GM21737 (cell line): ENCODE data around the gene PICK1.
"Not testable (repeated sequence)": the region's sequence is repeated elsewhere in the genome, so short reads cannot be mapped to it uniquely, and the experiment has no call there.

Source experiments
- ATAC-seq: cut with Tn5 transposase; IDR thresholded peaks from one replicate; pipeline ENCODE4 v1.9.1; 2021; ENCODE audit warnings: mild to moderate bottlenecking, moderate library complexity; ENCODE audit not compliant: unreplicated experiment

Gene PICK1

DNA sequence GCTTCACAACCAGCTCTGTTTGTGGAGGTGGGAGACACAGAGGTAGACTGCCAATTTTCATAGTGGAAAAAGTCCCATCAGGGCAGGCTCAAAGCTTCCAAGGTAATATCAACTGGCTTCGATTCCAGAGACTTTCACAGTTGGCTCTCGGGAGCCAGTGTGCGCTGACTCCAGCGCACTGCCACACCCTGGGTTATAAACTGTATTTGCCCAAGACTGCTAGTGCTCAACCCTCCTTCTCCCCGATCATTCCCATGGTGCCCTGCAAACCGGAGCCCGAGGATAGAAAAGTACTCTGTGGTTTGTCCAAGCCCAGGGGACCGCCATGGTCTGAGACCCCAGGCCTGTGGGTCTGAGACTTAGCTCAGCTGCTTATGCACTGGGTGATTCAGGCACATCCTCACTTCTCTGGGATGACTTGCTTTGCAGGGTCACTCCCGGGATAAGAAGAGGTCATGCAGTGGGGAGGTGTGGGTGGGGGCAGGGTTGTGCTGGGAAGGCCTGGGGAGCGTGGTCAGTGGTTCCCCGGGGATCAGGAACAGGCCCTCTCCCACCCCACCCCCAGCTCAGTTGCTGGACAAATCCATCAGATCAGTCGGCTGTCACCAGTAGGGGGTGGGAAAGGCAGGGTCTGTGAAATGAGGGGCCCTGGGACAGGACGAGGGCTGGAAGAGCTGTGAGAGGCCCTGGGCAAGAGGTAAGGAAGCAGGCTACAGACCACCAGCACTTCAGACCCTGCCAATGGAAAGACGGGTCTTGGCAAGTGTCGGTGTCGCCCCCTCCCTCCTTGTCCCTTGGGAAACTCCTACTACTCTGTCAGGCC lies 26.7 kb upstream of the PICK1 start:
- no peak for ATAC-seq

DNA sequence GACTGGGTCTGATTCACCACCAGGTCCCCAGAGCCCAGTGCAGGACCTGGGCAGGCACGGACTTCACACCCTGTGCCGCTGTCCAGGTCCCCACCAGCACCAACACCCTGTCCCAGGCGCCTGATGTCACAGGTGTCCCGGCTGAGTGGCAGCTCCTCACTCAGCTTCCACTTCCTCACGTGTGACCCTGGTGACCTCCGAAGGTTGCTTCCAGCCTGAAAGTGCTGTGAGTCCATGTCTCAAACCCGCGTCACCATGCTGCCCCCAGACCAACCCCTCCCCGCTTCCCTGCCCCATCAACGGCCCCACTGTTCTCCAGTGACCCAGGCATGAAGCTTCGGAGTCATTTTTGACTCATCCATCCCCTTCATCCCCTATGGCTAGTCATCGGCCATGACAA lies 25.7 kb upstream of the PICK1 start:
- ATAC-seq: no peak

DNA sequence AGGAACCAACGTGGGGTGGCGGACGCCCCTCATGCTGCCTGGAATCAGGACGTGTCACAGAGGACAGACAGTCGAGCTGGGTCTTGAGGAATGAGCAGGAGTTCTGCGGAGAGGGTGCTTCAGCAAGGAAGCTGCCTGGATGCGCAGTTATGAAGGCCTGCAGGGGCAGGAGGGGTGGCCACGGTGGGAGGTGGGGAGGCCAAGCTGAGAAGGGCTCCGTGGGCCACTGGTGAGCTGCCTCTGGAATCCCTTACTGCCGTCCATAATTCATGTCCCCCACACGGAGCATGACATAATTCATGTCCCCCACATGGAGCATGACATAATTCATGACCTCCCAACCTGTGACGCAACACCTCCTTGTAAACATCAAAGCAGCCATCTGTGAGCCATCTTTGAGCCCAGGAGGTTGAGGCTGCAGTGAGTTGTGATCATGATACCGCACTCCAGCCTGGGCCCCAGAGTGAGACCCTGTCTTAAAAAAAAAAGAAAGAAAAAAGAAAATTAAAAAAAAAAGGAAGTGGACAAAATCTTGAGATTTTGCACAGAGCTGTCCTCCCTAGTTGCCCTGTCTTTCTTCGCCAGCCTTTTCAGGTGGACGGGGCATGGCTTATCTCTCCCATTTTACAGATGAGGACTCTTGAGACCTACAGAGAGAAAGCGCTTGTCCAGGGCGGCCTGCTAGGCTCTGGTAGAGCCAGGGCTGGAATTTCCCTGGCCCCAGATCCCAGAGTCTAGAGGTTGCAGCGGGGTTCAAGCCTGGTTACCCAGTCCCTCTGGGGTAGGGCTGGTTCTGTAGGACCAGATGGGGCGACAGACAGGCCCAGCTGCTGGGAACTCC lies 24.3 kb upstream of the PICK1 start:
- no peak for ATAC-seq

DNA sequence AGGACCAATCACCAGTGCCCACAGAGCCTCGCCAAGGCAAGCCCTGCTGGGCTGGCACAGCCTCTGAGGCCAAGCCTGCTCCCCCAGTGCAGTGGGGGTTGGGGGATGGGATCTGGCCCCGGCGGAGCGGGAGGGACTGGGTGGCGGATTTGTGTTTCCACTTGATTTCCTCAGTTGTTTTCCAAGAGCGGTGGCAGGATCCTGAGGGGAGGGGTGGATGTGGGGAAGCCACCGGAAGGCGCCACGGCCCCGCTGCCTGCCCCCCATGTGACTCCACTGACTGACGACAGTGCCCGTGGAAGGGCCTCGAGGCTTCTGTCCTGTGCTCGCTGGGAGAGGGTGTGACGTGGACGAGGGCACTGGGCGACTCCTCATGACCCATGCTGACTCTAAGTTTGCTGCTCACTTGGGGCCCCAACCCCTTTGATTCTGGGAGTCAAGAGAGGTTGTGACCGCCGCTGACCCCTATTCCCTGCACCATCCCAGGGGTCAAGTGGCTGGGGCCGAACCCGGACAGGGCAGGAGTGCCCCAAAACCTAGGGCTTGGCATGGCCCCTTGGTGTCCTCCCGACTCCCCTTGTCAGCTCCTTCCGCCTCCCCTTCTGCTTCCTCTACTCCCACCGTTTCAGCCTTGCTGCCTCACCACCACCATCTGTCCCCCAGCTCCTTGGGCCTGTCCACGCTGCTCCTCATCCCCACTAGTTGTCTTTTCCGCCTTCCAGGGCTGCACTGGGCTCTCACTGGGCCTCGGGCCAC lies 23.5 kb upstream of the PICK1 start:
- no peak for ATAC-seq

DNA sequence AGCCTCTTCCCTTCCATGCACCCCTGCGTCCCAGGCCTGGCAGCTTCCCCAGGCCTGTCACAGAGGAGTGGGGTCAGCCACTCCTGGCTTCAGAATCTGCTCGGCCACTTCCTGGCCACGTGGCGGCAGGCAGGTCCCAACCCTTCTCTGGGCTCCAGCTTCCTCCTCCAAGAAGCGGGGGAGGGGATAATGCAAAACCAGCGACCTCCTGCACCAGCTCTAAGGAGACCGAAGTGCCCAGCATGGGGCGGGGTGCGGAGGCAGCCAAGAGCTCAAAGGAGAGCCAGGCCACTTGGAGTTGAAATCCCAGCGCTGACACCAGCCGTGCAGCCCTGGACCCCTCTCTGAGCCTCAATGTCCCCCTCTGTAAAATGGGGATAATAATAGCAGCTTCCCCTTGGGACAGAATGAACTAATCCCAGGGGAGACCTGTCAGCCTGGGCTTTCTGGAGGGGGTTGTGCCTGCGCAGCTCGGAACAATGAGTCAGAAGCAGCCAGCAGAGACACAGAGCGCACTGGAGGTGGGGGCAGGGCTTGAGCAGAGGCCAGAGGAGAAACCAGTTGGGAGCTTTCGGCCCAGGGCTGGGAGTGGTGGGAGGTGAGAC lies 22.8 kb upstream of the PICK1 start:
- ATAC-seq: no peak

DNA sequence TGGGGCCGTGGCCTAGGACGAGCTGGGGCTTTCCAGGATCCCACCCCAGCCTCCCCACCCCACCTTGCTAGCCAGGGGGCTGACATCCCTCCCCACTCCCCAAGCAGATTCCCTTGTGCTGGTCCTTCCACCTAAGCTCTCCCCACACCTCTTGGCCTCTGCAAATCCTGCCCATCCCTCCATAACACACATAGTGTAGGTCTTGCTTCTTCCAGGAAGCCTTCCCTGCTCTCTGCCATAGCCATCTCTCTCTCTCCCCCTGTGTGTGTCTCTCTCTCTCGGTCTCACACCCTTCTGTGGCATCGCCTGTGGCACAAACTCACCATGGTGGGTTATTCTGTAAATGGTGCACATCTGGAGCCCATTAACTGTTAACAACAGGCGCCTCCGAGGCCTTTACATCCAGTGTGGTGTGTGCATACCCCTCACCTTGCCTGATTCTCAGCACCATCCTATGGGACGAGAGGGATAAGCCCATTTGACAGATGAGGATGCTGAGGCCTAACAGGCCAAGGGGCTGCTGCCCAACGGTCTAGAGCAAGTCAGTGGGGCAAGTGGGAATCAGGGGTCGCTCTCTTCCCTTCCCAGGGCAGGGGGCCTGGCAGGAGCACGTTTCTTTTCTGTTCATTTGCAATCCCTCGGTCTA lies 22.2 kb upstream of the PICK1 start:
- ATAC-seq: no peak

DNA sequence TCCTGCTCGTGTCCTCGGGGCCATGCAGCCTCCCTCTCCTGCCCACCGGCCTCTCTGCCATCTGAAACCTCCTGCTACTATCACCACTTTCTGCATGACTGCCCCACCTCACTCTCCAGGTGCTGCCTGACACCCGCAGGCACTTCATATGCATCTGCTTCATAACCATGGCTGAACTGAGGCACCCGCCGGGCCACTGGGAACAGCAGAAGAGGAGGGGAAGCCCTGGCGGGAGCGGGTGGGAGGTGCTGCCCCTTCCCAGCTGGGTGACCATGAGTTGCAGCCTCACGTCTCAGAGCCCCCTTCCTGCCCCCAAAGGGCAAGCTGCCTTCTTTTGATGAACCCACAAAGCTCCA lies 21.7 kb upstream of the PICK1 start:
- no peak for ATAC-seq

DNA sequence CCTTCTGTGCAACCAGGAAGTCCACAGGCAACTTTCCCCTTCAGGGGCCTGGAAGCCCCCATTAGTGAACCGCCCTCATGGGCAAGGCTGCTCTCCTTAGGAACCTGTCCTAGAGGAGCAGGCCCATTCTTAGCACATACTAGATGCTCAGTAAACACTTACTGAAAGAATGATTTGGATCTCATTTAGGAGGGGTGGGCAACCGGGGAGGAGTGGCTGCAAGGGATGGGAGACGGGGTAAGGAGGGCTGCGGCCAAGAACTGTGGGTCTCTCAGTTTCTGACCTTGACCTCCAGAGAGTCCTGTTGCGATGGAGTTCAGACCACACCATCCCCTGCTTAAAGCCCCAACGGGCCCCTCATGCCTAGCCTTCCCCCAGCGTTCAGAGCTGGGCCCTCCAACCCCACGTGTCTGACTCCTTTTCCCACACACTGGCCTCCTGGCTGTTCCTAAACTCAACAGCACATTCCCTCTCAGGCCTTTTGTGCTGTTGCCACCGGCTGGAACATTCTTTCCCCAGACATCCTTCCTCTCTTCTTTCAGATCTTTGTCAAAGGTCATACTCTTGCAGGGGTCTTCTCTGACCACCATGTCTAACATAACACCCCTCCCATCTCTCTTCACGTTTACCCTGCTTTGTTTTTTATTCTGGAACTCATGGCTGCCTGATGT lies 20.7 kb upstream of the PICK1 start:
- ATAC-seq: no peak

DNA sequence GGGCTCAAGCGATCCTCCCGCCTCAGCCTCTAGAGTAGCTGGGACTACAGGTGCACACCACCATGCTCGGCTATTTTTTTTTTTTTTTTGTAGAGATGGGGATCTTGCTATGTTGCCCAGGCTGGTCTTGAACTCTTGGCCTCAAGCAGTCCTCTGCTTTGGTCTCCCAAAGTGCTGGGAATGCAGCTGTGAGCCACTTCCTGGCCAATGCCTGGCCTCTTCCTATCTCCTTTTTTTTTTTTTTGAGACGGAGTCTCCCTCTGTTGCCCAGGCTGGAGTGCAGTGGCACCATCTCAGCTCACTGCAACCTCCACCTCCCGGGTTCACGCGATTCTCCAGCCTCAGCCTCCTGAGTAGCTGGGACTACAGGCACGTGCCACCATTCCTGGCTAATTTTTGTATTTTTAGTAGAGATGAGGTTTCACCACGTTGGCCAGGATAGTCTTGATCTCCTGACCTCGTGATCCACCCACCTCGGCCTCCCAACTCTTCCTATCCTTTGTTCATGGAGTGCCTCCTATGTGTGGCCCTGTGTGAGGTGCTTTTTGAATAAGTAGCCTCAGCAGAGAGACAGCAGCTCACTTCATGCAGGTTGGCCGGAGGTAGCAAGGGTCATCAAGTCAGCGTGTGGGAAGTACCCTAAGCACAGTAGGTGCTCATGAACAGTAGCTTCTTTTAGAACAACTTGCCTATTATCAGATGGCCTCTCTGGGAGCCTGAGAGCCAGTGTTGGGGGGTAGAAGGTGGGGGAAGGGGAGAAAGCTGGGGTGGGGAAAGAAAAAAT lies 19.6 kb upstream of the PICK1 start:
- ATAC-seq: not testable (repeated sequence)

DNA sequence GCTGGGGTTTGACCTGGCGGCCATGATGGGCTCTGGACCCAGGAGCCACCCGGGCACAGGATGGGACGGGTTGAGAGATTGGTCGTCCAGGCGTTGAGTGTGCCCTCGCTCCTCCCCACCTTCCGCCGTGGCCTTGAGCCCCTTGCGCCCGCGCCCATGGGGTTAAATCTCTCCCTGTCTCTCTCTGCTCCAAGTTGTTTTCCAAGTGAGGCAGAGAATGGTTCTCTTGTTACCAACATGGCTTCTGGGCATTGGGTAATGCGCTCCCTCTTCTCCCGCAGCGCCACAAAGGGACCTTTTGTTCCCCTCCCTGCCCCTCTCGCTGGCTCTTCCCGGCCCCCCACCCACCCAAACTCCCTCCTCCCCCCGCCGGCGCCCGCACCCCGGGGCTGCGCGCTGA lies 18.8 kb upstream of the PICK1 start:
- no peak for ATAC-seq

DNA sequence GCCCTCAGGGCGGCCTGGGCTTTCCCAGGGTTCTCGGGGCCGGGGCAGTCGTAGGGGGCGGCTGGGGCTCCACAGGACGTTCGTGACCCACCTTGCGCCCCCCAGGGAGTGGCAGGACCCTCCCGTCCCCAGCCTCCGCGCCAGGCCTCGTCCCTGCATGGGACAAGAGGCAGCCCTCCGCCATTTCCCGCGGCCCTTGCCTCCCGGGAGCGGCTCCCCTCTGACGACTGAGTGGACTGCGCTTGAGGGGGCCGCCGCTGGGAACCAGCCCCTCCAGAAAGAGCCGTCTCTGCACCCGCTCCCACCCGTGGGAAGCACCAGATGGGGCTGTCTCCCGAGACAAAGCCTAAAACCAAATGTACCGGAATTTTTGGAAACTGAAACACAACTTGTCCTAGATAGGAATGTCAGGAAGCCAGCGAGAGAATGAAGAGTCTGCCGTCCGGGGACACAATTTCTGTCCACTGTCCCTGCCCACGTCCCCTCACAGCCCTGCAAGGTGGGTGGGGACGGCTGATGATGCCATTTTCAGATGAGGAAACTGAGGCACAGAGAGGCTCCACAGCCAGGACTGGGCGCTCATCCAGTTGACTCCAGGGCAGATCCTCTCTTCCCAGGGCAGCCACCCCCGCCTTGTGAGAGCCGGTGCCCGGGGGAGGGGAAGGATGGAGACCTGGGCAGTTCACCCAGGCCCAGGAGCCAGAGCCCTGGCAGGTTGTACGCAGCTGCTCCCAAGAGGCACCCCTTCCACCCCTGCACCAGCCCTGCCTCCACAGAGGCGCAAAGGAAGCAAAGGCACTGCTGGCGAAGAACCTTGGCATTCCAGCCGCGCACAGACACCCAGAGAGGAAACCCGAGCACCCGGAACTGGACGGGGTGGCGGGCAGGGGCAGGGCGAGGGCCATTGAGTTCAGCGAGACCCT lies 18.1 kb upstream of the PICK1 start:
- ATAC-seq: no peak

DNA sequence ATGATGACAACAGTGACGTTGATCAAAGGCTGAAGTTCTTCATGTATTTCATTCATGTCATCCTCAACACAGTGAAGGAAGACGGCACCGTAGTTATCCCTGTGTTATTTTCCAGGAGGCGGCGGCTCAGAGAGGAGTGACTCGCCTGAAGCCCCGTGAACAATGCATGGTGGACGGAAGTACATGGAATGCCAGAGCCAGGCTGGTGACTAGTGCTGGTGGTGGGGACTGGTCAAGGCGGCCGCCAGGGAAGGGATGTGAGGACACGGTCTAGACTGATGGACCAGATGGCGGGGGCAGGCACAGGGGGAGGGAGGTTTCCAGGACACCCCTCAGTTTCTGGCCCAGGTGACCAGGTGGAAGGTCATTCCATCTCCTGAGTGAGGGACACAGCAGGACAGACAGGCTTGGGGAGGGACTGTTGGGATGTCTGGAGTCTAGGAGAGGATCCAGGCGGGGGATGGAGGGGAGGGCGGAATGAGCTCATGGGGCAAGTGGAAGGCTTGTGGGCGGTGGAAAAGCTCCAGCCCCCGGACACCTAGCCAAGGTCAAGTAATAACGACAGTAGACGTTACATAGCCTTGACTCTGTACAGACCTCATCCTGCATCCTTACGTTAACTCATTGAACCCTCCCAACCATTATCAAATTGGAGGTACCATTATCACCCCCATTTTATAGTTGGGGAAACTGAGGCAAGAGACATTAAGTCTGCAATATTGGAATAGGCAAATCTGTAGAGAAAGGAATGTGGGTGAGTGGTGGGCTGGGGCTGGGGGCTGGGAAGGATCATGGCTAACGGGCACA lies 16.0 kb upstream of the PICK1 start:
- ATAC-seq: no peak

DNA sequence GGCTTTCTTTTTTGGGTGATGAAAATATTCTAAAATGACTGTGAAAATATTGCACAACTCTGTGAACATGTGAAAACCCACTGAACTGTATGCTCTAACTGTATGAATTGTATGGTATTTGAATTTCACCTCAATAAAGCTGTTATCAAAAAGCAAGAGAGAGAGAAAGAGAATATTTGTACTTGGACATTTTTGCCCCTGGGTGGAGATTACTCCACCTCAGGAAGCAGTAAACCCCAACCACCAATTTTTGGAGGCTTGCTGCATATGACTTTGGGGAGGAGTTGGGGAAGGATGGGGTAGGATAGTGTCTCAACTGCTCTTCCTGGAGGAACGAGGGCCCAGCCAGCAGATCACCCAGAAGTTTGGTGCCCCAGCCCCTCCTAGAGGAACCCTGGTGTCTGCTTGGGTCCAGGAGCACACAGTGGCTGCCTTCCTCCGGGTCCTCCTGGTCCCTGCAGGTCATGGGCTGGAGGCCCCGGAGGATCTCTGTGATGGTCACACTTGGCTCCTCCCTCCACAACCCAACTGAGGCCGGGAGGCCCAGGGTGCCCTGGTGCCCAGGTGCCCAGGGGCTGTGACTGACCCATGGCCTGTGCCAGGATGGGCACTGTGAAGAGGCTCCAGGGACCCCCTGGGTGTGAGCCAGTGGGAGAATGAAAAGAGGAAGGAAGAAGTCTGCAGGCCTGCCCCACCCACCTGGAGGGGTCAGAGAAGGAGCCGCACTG lies 15.3 kb upstream of the PICK1 start:
- no peak for ATAC-seq

DNA sequence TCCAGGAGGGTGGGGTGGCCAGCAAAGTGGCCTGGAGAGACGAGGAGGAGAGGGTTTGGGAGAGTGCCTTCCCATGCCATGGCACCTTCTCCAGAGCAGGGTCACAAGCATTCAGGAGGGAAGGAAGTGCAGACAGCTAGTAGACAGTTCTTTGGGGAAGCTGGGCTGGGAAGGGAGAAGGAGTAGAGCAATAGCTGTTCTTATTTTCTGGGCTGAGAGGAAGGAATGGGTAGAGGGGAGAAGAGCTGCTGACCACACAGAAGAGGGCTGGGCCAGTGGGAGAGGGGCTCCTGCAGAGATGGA lies 14.8 kb upstream of the PICK1 start:
- no peak for ATAC-seq

DNA sequence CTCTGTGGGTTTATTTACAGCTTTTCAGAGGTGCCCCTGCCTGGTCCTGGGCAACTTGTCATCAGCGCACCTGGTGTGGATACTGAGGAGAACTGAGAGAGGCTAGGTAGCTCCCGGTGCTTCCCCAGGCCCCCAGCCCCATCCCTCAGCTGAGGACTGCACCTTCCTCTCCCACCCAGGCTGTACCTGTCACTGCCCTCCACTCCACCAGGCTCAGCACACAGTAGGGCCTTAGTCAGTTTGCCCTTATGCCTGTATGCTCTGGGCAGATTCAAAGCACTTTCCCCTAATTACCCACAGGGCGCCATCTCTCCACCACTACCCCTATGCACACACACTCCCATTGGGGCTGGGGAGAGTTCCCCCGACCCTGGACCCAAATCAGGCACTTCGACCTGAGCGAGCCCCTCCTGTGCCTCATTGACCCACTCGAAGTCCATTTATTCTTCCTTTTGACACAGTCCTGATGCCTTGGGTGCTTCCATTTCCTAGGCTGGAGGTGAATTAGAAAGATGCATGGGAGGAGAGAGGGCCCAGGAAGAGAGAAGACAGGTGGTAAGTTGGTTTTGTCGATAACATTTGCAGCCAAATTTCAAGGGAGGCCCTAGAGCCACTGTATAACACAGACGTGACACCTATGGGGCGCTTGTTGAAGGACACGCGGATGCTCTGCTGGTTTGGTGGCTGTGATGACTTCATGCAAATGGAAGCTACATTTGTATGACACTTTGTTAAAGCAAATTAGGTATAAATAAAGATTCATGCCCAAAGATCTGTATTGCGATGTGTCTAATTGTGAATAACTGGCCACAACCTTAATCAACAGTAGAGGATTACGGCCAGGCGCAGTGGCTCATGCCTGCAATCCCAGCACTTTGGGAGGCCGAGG lies 13.8 kb upstream of the PICK1 start:
- no peak for ATAC-seq
